ENCODE measurements around the gene BCR. TPM values are rescaled to one million over a fixed set of nuclear protein-coding genes. Genes with fewer than 3 reads are reported as not detected.

Gene BCR
- total RNA-seq, 1 donor from 2014 or later: 18.1 TPM

DNA sequence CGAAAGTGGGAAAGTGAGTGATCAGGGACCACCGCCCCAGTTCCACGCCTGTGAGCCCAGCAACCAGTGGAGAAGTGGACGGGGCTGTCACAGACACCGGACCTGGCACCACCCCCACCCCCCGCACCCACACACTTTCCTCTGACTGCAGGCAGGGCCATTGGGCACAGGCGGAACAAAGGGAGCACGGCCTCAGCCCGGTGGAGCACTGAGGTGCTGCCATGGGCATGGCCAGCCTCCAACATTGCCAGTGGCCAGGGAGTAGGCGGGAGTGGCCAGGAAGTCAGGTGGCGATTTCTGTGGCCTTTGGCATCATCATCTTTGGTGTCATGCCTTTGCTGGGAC lies 78.5 kb downstream of the BCR start:
- DNase-seq (ENCODE audit: low read depth): no peak

GRCh38 chr22:23259916-23260644 lies 79.8 kb downstream of the BCR start:
- DNase-seq (ENCODE audit: low read depth): no peak

- DNase-seq (ENCODE audit: low read depth): no peak
Measured at GRCh38 chr22:23260645-23261581, 80.6 kb downstream of the BCR start.

DNA sequence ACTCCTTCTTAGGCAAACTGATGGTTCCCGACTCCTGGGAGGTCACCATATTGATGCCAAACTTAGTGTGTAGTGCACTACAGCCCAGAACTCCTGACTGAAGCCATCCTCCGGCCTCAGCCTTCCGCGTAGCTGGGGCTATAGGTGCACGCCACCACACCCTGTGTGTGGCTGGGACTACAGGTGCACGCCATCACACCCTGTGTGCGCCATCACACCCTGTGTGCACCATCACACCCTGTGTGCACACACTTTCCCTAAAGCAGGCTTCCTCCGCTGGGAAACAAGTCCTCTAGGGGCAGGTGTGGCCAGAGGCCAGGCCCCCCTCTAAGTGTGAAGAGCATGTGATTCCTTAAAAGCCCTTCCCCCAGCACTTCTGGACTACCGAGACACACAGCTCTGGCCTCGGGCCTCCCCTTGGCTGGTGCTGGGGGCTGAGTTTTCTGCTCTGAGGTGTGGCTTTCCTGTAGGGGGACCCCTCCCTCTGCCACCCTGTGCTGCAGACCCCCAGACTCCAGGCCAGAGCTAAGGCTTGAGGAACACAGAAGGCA lies 81.7 kb downstream of the BCR start:
- no peak for DNase-seq (ENCODE audit: low read depth)

DNA sequence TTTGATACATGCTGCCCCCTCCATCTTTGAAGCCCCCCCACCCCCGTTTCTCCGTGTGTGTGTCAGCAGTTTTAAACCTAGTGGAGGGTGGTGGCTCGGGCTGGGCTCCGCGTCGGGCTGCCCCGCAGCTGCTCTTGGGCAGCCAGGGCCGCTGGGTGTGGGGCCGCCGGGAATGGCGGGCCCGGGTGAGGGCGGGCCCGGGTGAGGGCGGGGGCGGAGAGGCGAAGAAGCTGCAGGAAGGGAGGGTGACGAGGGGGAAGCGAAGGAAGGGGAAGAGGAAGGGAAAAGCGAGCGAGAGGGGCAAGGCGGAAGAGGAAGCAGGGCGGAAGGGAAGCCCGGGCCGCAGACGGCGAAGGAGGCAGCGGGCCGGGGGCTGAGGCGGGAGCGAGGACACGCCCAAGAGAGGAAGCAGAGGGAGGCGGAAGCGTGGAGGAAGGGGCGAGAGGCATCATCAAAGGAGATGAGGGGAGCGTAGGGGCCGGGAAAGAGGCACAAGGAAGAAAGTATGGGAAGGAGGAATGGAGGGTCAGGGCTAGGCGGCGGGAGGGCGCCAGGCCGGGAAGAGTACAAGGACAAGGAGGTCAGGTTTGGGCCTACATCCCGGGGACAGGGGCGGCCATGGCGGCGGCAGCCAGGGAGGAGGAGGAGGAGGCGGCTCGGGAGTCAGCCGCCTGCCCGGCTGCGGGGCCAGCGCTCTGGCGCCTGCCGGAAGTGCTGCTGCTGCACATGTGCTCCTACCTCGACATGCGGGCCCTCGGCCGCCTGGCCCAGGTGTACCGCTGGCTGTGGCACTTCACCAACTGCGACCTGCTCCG lies 82.4 kb downstream of the BCR start:
- DNase-seq (ENCODE audit: low read depth): no peak

GRCh38 chr22:23263651-23264555 lies 83.6 kb downstream of the BCR start:
- DNase-seq (ENCODE audit: low read depth): no peak

GRCh38 chr22:23264610-23265367 lies 84.5 kb downstream of the BCR start:
- no peak for DNase-seq (ENCODE audit: low read depth)

GRCh38 chr22:23265368-23265700 lies 85.0 kb downstream of the BCR start:
- DNase-seq (ENCODE audit: low read depth): no peak

- no peak for DNase-seq (ENCODE audit: low read depth)
Measured at GRCh38 chr22:23266780-23267179, 86.5 kb downstream of the BCR start.

- DNase-seq (ENCODE audit: low read depth): no peak
Measured at GRCh38 chr22:23267226-23268043, 87.1 kb downstream of the BCR start.

DNA sequence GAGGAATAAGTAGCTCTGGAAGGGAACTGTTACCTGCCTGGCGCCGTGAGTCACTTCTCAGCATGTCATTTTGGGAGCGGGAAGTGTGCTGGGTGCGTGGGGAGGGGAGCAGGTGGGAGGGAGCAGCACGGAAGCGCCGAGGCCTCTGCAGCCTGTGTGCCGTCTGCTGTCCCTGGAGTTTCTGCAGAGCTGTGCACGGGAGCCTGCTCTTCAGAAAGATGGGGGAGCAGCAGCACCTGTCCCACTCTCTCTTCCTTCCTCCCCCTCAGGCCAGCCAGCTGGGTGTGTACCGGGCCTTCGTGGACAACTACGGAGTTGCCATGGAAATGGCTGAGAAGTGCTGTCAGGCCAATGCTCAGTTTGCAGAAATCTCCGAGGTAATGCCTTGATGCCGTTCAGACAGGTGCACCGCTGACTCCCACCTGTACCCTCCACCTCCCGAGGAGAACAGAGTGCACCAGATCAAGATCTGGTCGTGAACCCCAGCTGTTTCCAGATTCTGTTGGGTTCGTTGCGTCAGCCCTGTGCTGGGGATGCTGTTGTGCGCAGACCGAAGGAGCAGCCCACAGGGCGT lies 87.9 kb downstream of the BCR start:
- no peak for DNase-seq (ENCODE audit: low read depth)

GRCh38 chr22:23268877-23269276 lies 88.6 kb downstream of the BCR start:
- no peak for DNase-seq (ENCODE audit: low read depth)

- DNase-seq (ENCODE audit: low read depth): no peak
Measured at GRCh38 chr22:23269441-23270211, 89.3 kb downstream of the BCR start.

- DNase-seq (ENCODE audit: low read depth): no peak
Measured at GRCh38 chr22:23270212-23270733, 90.0 kb downstream of the BCR start.

GRCh38 chr22:23270798-23271596 lies 90.7 kb downstream of the BCR start:
- no peak for DNase-seq (ENCODE audit: low read depth)

GRCh38 chr22:23271597-23271908 lies 91.2 kb downstream of the BCR start:
- DNase-seq (ENCODE audit: low read depth): no peak

DNA sequence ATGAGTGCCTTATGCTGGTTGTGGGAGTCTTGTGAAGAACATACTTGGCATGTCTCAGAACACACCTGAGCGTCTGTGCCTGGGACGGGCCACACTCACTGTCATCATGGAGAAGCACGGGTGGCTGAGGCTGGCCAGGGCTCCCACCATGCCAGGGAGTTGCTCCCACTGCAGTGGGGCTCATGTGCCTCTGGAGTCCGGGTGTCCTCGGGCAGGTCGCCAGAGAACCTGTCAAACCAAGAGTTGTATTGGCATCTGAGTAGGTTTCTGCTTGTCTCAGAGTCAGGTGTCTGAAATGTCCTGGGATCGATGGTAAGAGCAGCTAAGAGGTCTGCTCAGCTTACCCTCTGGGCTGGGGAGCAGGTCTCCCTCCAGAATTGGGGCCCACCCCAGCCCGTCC lies 92.1 kb downstream of the BCR start:
- DNase-seq (ENCODE audit: low read depth): no peak

All from myocyte (in vitro differentiated cells).